Activated CD8-positive, alpha-beta T cell treated with anti-CD3 and anti-CD28 coated beads for 36 hours (primary cell): ENCODE measurements around the gene NUP88. TPM values are rescaled to one million over a fixed set of nuclear protein-coding genes. Genes with fewer than 3 reads are reported as not detected.

ENCODE experiments used
- ATAC-seq: fragments of 200-7000 bp; cut with Tn5 transposase; one replicate; pipeline ENCODE4 v1.10.0; 2021; ENCODE audit warnings: mild to moderate bottlenecking, moderate library complexity
- CTCF ChIA-PET: fragments of 350-600 bp; sonication (Branson Sonifier 250); formaldehyde crosslinking; loops from one replicate; lab custom pipeline; 2021; ENCODE audit warnings: antibody characterized with exemption; lab: Charles Lee
- POLR2A ChIA-PET: fragments of 350-600 bp; sonication (Branson Sonifier 250); formaldehyde crosslinking; loops from one replicate; lab custom pipeline; 2021; ENCODE audit warnings: antibody characterized with exemption; lab: Charles Lee
- DNase-seq: peaks from one replicate; pipeline ENCODE4 v3.0.0-alpha.2; 2020
- H3K27ac Mint-ChIP-seq: one replicate; pipeline ENCODE4 v1.8.0; 2021; ENCODE audit warnings: mild to moderate bottlenecking, mixed read lengths
- H3K27me3 Mint-ChIP-seq: one replicate; pipeline ENCODE4 v1.8.0; 2021; ENCODE audit warnings: mixed read lengths
- H3K36me3 Mint-ChIP-seq: one replicate; pipeline ENCODE4 v1.8.0; 2021; ENCODE audit warnings: low read depth, mixed read lengths
- H3K4me1 Mint-ChIP-seq: one replicate; pipeline ENCODE4 v1.8.0; 2021; ENCODE audit warnings: low read depth, mixed read lengths
- H3K4me3 Mint-ChIP-seq: one replicate; pipeline ENCODE4 v1.8.0; 2021; ENCODE audit warnings: mild to moderate bottlenecking, moderate library complexity, mixed read lengths
- H3K9me3 Mint-ChIP-seq: one replicate; pipeline ENCODE4 v1.8.0; 2021; ENCODE audit warnings: mixed read lengths
- intact Hi-C: fragments of 100-400 bp; cut with micrococcal nuclease; formaldehyde crosslinking; loops from one replicate; pipeline ENCODE4 v1.10.0; 2022
- total RNA-seq, 2 experiments: library from RNA; stranded (reverse); gene quantifications; one replicate each; pipeline ENCODE4 v1.2.3, GENCODE V29; 2021
- TF ChIP-seq, protein P1 (sequence below): fragments of 200-600 bp; IDR thresholded peaks from one replicate; pipeline ENCODE4 v1.8.0; 2022; ENCODE audit warnings: antibody characterized with exemption, mild to moderate bottlenecking

The NUP88 gene
- total RNA-seq, 2 experiments from 2014 or later: 140 to 141 TPM

DNA sequence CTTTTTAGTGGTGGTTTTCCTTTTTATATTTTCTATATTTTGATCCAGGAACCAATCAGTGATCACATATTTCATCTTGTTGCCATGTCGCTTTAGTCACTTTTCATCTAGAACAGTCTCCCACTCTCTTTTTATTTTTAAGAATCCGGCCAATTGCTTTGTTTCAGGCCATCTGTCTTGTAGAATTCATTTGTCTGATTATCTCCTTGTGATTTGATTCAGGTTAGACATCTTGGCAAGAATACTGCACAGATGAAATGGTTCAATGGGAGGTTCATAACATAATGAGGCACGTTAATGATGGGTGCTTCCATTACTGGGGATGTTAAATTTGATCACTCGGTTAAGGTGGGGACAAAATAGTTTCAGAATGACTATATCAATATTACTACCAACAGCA, 49.1 kb downstream of the NUP88 start:
- TF ChIP-seq, protein P1, sequence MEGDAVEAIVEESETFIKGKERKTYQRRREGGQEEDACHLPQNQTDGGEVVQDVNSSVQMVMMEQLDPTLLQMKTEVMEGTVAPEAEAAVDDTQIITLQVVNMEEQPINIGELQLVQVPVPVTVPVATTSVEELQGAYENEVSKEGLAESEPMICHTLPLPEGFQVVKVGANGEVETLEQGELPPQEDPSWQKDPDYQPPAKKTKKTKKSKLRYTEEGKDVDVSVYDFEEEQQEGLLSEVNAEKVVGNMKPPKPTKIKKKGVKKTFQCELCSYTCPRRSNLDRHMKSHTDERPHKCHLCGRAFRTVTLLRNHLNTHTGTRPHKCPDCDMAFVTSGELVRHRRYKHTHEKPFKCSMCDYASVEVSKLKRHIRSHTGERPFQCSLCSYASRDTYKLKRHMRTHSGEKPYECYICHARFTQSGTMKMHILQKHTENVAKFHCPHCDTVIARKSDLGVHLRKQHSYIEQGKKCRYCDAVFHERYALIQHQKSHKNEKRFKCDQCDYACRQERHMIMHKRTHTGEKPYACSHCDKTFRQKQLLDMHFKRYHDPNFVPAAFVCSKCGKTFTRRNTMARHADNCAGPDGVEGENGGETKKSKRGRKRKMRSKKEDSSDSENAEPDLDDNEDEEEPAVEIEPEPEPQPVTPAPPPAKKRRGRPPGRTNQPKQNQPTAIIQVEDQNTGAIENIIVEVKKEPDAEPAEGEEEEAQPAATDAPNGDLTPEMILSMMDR: no peak
- DNase-seq: no peak
- POLR2A ChIA-PET: no interaction called here
- intact Hi-C loops: no loop called here
- H3K9me3 Mint-ChIP-seq: no peaks in the 10 kb centered on the region
- peak overlapping the region; percentile 2 for H3K27ac Mint-ChIP-seq
- peaks cover 42% of the 10 kb centered on the region for H3K36me3 Mint-ChIP-seq
- no peak overlapping the region for H3K4me3 Mint-ChIP-seq
- CTCF ChIA-PET: interaction anchor here (0.8 to 1.0 kb wide), 2 partner anchors 65 to 69 kb away, joined by 3 to 4 read pairs; no protein-coding TSS in a partner anchor
- H3K27me3 Mint-ChIP-seq: no peaks in the 10 kb centered on the region
- no peaks in the 10 kb centered on the region for H3K4me1 Mint-ChIP-seq
- no peak for ATAC-seq

DNA sequence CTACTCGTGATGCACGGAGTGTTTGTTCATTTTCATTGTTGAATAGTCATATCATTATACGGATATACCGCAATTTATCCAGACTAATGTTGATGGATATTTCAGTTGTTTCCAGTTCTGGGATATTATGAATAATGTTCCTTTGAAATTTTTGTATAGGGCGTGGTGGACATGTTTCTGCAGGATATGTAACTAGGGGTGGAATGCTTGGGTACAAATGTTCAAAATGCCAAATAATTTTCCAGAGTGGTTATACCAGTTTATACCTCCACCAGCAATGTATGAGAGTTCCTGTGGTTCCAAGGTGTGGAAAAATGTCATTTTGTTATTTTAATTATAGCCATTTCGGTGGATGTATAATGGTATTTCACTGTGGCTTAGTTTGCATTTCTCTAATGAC, 53.6 kb downstream of the NUP88 start:
- Mint-ChIP-seq H3K27ac (no peak overlapping the region), H3K4me3 (no peak overlapping the region), H3K27me3 (no peaks in the 10 kb centered on the region), H3K4me1 (no peaks in the 10 kb centered on the region), H3K9me3 (no peaks in the 10 kb centered on the region), H3K36me3 (peaks cover 48% of the 10 kb centered on the region)
- ATAC-seq: no peak
- TF ChIP-seq, protein P1: no peak
- POLR2A ChIA-PET: no interaction called here
- intact Hi-C loops: no loop called here
- CTCF ChIA-PET: no interaction called here
- DNase-seq: no peak

DNA sequence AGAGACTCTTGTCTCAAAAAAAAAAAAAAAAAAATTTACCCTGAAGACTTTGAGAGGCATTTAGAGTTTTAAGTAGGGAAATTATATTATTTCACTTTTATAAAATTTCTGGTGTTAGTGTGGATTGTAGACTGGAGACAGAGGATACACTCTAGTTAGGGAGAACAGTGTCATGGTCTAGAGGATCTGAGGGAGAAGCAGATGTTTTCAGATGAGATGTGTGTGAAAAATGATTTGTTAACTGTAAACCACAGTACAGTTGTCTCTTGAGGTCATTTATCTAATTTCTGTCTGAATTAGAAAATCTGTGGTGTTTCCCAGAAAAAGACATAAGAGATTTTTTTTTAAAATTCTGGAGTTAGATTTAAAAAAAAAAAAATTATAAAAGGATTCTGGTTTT, 54.8 kb downstream of the NUP88 start:
- TF ChIP-seq, protein P1: no peak
- Mint-ChIP-seq H3K4me1 (no peaks in the 10 kb centered on the region), H3K4me3 (no peak overlapping the region), H3K27ac (peak overlapping the region; percentile 58), H3K36me3 (peaks cover 46% of the 10 kb centered on the region), H3K9me3 (no peaks in the 10 kb centered on the region), H3K27me3 (no peaks in the 10 kb centered on the region)
- intact Hi-C loops: no loop called here
- POLR2A ChIA-PET: no interaction called here
- ATAC-seq: no peak
- CTCF ChIA-PET: no interaction called here
- no peak for DNase-seq

DNA sequence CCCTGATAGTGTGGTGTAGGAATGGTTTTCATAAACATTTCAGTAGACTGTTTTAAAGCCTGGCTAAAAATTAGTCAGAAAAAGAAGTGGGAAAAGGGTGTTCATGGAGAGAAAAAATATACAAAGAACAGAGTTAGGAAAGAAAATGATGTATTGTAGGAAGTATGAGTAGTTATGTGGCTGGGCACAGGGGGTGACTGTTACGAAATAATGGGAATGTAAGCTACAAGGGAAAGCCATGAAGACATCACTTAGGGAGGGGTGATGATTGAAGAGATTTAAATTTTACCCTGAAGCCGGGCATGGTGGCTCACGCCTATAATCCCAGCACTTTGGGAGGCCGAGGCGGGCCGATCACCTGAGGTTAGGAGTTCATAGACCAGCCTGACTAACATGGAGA, 55.3 kb downstream of the NUP88 start:
- Mint-ChIP-seq H3K36me3 (peaks cover 45% of the 10 kb centered on the region), H3K27ac (no peak overlapping the region), H3K4me3 (no peak overlapping the region), H3K9me3 (no peaks in the 10 kb centered on the region), H3K27me3 (no peaks in the 10 kb centered on the region), H3K4me1 (no peaks in the 10 kb centered on the region)
- ChIA-PET POLR2A (no interaction called here), CTCF (interaction anchor here (0.9 kb wide), 1 partner anchor 67 kb away, joined by 3 read pairs; no protein-coding TSS in a partner anchor)
- TF ChIP-seq, protein P1: no peak
- no peak for ATAC-seq
- no peak for DNase-seq
- intact Hi-C loops: no loop called here

DNA sequence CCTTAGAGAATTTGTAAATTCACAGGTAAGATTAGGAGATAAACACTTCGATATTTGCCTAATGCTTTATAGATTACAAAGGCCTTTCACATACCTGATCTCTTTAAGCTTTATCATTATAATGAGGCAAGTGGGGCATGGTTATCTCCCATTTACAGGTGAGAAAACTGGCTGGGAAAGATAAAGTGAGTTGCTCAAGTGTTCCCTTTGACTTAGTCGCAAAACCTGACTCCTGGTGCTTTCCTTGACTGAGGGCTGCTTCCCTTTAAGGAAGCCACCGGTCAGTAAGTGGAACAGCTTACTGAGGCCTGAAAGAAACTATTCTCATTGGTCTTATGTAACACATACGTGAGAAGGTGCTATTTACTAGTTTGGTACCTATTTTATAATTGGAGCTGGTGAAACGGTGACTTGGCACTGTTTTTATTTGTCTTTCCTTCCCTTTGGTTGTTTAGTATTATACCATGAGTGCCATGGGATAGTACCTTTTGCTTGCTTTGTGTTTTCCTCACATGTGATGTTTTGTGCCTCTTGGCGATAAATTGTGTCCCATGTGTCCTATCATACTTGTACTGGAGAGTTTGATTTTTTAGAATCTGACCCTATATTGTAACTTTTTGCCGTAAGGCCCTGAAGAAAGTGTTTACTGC, 57.2 kb downstream of the NUP88 start:
- POLR2A ChIA-PET: interaction anchor here (0.7 to 1.0 kb wide), 4 partner anchors 10 to 79 kb away, joined by 3 read pairs; no protein-coding TSS in a partner anchor
- Mint-ChIP-seq H3K9me3 (no peaks in the 10 kb centered on the region), H3K27me3 (no peaks in the 10 kb centered on the region), H3K27ac (no peak overlapping the region), H3K4me1 (no peaks in the 10 kb centered on the region), H3K36me3 (peaks cover 41% of the 10 kb centered on the region), H3K4me3 (no peak overlapping the region)
- CTCF ChIA-PET: interaction anchor here (1.0 to 1.1 kb wide), 2 partner anchors 77 to 112 kb away, joined by 3 read pairs; partner anchors contain the start of gene C1QBP
- TF ChIP-seq, protein P1: no peak
- ATAC-seq (no peak), DNase-seq (no peak)
- intact Hi-C loops: no loop called here
